Effector memory CD8-positive, alpha-beta T cell (primary cell): ENCODE data around the gene ADGRF4.

ENCODE experiments used
- ATAC-seq: fragments of 150-1000 bp; cut with Tn5 transposase; replicated peaks from 2 replicates; pipeline ENCODE4 v1.10.0; 2021; ENCODE audit warnings: mild to moderate bottlenecking, moderate library complexity
- DNase-seq, 3 experiments: peaks; one replicate each; pipeline ENCODE4 v3.0.0; 2021
- H3K27ac Mint-ChIP-seq, 2 donors: one replicate each; pipeline ENCODE4 v1.8.0; 2022; ENCODE audit warnings: mild to moderate bottlenecking in 2 of 2, mixed read lengths in 2 of 2, moderate library complexity in 2 of 2
- H3K27me3 Mint-ChIP-seq, 2 donors: one replicate each; pipeline ENCODE4 v1.8.0; 2022; ENCODE audit warnings: mixed read lengths in 2 of 2
- H3K36me3 Mint-ChIP-seq: one replicate; pipeline ENCODE4 v1.8.0; 2022; ENCODE audit warnings: mild to moderate bottlenecking, moderate library complexity, mixed read lengths; ENCODE audit not compliant: insufficient read depth
- H3K4me1 Mint-ChIP-seq, 2 donors: one replicate each; pipeline ENCODE4 v1.8.0; 2022; ENCODE audit warnings: low read depth in 2 of 2, mixed read lengths in 2 of 2
- H3K4me3 Mint-ChIP-seq, 2 donors: one replicate each; pipeline ENCODE4 v1.8.0; 2022; ENCODE audit warnings: mild to moderate bottlenecking in 2 of 2, mixed read lengths in 2 of 2, moderate library complexity in 2 of 2
- H3K9me3 Mint-ChIP-seq, 2 donors: one replicate each; pipeline ENCODE4 v1.8.0; 2022; ENCODE audit warnings: mixed read lengths in 2 of 2

Gene ADGRF4

DNA sequence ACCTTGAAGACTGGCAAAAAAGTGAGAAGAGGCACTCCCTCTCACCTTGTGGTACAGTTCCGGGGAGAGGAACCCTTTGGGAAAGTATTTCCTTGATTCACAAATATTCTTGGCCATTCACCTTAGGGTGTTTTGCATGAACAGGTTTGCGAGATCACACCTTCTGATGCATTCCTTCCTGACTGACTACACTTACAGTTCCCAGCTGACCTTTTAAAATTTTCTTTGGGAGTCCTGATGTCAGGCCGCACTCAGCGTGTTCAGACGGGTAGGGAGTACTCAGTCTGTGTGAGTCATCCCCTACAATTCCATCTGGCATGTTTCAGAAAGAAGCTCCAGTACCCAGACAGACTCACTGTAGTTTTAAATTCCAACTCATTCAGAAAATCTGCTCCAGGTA lies 1.7 kb downstream of the ADGRF4 start:
- DNase-seq: no peak
- no peak overlapping the region for H3K27ac Mint-ChIP-seq
- no peak overlapping the region for H3K4me3 Mint-ChIP-seq
- H3K27me3 Mint-ChIP-seq: no peaks in the 10 kb centered on the region
- no peaks in the 10 kb centered on the region for H3K9me3 Mint-ChIP-seq
- no peaks in the 10 kb centered on the region for H3K36me3 Mint-ChIP-seq
- no peaks in the 10 kb centered on the region for H3K4me1 Mint-ChIP-seq
- ATAC-seq: no peak

DNA sequence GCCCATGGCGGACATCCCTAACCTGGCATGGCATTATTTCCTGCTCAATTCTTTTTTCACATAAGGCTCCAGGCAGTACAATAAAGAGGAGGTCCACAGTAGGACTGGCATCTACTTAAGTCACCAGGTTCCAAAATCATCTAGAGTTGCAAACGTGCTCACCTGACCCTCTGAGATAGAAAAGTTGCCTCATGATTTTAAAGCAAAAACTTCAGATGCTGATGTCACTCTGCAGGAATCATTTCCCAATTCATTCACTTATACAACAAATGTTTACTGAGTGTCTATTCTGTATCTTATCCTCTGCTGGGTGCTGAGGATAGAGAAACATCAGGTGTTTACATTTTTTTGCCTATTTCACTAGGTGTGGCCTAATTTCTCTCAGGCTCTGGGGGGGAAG lies 2.2 kb downstream of the ADGRF4 start:
- no peak for DNase-seq
- no peak for ATAC-seq
- Mint-ChIP-seq H3K27ac (no peak overlapping the region), H3K9me3 (no peaks in the 10 kb centered on the region), H3K4me1 (no peaks in the 10 kb centered on the region), H3K27me3 (peaks cover 3% of the 10 kb centered on the region in 2 donors), H3K4me3 (no peak overlapping the region), H3K36me3 (no peaks in the 10 kb centered on the region)

DNA sequence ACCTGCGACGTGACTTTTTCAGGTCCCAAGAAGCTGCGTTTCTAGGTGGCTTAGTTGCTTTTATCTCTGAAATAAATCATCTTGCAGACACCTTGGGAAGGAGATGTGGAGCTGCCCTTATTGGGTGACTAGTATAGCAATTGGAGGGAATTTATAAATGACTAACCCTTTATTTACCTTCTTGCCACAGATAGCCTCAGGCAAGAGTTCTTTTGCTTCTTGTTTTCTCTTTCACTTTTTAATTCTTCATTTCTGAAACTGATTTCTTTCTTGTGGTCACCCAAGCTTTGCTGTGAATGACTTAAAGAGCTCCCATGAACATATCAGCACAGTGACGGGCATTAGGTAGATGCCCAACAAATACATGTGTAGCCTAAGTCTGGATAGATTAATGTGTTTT lies 3.0 kb downstream of the ADGRF4 start:
- no peaks in the 10 kb centered on the region for H3K36me3 Mint-ChIP-seq
- DNase-seq (no peak), ATAC-seq (no peak)
- H3K27ac Mint-ChIP-seq: no peak overlapping the region
- H3K9me3 Mint-ChIP-seq: no peaks in the 10 kb centered on the region
- no peaks in the 10 kb centered on the region for H3K4me1 Mint-ChIP-seq
- H3K4me3 Mint-ChIP-seq: no peak overlapping the region
- peaks cover 11% of the 10 kb centered on the region in 2 donors for H3K27me3 Mint-ChIP-seq

DNA sequence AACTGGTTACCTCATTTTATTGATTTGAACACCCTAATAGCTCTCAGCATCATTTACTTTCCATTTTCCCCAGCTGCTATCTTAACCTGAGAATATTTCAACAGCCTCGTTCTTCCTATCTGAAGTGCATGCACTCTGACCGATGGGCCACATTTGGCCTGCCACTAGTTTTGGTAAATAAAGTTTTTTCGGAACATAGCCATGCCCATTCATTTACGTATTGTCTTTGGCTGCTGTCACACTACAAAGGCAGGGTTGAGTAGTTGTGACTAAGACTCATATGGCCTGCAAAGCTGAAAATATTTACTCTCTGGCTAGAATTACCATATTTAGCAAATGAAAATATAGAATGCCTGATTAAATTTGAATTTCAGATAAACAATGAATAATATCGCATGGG lies 10.8 kb downstream of the ADGRF4 start:
- Mint-ChIP-seq H3K27ac (no peak overlapping the region), H3K4me3 (no peak overlapping the region), H3K36me3 (no peaks in the 10 kb centered on the region), H3K27me3 (peaks cover 32 to 42% of the 10 kb centered on the region in 2 donors), H3K9me3 (no peaks in the 10 kb centered on the region), H3K4me1 (no peaks in the 10 kb centered on the region)
- ATAC-seq (no peak), DNase-seq (no peak)

DNA sequence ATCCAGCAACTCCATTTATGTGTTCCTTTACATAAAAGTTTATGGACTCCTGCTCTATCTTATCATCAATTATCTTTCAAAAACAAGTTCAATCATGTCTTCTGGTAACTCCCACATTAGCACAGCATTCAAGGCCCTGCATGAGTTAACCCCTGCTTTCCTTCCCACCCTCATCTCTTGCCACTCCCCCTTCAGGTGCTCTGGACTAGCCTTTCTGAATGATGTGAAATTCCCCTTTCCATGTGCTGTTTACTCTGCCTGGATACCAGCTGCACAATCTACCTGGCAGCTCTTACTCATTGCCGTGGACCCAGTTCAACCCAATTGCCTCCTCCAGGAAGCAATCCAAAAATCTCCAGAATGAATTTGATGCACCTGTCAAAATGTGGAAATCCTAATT lies 11.9 kb downstream of the ADGRF4 start:
- Mint-ChIP-seq H3K9me3 (no peaks in the 10 kb centered on the region), H3K27me3 (peaks cover 32 to 42% of the 10 kb centered on the region in 2 donors), H3K27ac (no peak overlapping the region), H3K4me1 (no peaks in the 10 kb centered on the region), H3K36me3 (no peaks in the 10 kb centered on the region), H3K4me3 (no peak overlapping the region)
- DNase-seq (no peak), ATAC-seq (no peak)

DNA sequence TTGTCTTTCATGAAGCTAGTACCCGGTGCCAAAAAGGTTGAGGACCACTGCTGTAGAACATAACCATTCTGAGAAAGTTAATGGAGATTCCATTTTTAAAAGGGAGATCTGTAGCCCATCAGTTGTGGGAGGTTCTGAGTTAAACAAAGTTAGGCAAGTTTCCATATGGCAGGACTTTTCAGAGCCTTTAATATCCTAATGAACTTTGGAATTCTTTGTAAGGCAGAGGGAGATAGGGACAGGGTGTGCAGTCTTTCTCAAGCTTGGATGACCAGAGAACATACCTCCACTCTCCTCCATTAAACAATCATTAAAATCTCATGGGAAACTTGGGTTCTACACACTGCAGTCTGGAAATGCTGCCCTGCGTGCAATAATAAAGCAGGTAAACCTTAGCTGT lies 14.8 kb downstream of the ADGRF4 start:
- H3K9me3 Mint-ChIP-seq: no peaks in the 10 kb centered on the region
- no peak overlapping the region for H3K27ac Mint-ChIP-seq
- DNase-seq: no peak
- H3K4me1 Mint-ChIP-seq: no peaks in the 10 kb centered on the region
- no peak for ATAC-seq
- H3K27me3 Mint-ChIP-seq: peaks cover 20 to 30% of the 10 kb centered on the region in 2 donors
- H3K4me3 Mint-ChIP-seq: no peak overlapping the region
- H3K36me3 Mint-ChIP-seq: no peaks in the 10 kb centered on the region

DNA sequence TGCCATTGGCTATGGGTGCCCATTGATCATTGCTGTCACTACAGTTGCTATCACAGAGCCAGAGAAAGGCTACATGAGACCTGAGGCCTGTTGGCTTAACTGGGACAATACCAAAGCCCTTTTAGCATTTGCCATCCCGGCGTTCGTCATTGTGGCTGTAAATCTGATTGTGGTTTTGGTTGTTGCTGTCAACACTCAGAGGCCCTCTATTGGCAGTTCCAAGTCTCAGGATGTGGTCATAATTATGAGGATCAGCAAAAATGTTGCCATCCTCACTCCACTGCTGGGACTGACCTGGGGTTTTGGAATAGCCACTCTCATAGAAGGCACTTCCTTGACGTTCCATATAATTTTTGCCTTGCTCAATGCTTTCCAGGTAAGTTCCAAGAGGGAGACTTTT lies 16.4 kb downstream of the ADGRF4 start:
- H3K27me3 Mint-ChIP-seq: peaks cover 31 to 41% of the 10 kb centered on the region in 2 donors
- H3K36me3 Mint-ChIP-seq: no peaks in the 10 kb centered on the region
- no peak overlapping the region for H3K4me3 Mint-ChIP-seq
- ATAC-seq: no peak
- DNase-seq: no peak
- H3K27ac Mint-ChIP-seq: no peak overlapping the region
- H3K4me1 Mint-ChIP-seq: no peaks in the 10 kb centered on the region
- H3K9me3 Mint-ChIP-seq: peaks cover 0 to 2% of the 10 kb centered on the region in 2 donors

DNA sequence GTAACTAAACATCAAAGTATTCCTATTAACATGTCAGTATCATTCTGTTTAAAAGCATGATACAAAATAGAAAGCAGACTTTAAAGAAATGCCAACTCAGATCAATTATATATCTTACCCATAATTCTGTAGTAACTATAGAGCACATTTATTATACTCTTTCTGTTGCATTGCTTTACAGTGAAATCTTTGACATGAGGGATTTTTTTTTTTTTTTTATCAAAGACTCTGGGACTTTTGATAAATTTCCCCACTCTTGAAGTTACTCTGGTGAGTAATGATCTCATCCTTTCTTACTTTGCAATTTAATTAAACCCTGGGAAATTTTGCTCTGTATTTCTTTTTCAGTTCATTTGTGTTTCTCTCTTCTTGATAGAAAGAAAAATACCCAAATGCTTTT lies 17.4 kb downstream of the ADGRF4 start:
- no peak for ATAC-seq
- no peak overlapping the region for H3K27ac Mint-ChIP-seq
- H3K36me3 Mint-ChIP-seq: no peaks in the 10 kb centered on the region
- H3K27me3 Mint-ChIP-seq: peaks cover 33 to 42% of the 10 kb centered on the region in 2 donors
- H3K4me3 Mint-ChIP-seq: no peak overlapping the region
- peaks cover 0 to 2% of the 10 kb centered on the region in 2 donors for H3K9me3 Mint-ChIP-seq
- no peaks in the 10 kb centered on the region for H3K4me1 Mint-ChIP-seq
- no peak for DNase-seq

DNA sequence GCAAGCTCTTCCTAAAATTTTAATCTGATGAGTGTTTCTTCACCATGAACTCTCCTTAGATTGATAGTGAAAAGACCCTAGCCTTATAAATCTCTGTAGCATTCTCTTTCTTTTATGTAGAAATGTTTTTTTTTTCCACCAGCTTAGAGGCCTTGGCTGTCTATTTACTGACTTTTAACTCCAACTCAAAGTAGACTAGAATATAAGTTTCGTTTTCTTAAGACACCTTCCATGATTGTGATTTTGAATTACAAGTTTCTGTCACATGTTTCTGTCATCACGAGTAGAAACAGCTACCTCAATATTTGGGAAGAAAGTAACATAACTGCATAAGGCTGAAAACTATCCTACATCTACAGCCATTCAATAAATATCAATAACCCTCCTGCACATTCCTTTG lies 17.8 kb downstream of the ADGRF4 start:
- ATAC-seq: no peak
- Mint-ChIP-seq H3K36me3 (no peaks in the 10 kb centered on the region), H3K27ac (no peak overlapping the region), H3K4me3 (no peak overlapping the region), H3K27me3 (peaks cover 31 to 42% of the 10 kb centered on the region in 2 donors), H3K9me3 (peaks cover 0 to 2% of the 10 kb centered on the region in 2 donors), H3K4me1 (no peaks in the 10 kb centered on the region)
- DNase-seq: no peak

DNA sequence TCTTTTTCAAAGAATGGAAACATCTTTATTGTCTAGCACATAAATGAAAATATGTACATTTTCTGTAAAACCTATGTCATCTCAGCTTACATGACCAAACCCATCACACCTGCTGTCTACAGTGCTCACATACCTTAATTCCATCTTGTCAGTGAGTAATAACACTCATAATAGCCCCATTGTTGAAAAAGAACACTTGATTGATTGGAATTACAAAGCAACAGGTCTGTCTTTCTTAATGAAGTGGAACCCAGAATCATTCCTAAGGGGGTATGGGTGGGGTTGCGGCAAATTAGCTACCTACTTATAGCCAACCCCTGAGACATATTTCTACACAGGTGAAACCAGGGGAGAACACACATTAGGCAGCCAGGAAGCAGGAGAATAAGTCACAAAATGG lies 20.2 kb downstream of the ADGRF4 start:
- Mint-ChIP-seq H3K36me3 (no peaks in the 10 kb centered on the region), H3K27ac (no peak overlapping the region), H3K4me3 (no peak overlapping the region), H3K27me3 (peaks cover 23 to 25% of the 10 kb centered on the region in 2 donors), H3K9me3 (peaks cover 0 to 2% of the 10 kb centered on the region in 2 donors), H3K4me1 (no peaks in the 10 kb centered on the region)
- no peak for DNase-seq
- no peak for ATAC-seq

DNA sequence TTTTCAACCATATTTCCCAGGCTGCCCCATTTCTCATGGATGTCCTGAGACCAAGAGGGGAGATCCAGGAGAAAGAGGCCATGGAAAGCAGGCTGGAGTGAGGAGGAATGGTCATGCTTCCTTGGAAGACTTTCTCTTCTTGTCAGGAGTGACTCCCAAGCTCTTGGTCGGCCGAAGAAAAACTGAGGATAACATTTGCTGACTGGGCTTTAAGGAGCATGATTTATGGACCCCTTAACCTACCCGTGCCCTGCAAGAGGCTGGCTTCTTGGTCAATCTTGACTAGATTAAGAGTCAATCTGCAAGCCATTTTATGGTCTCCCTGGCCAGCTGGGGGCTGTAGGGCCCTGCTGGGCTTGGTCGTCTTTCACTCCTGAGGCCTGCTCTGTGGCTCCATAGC lies 22.8 kb downstream of the ADGRF4 start:
- ATAC-seq (no peak), DNase-seq (no peak)
- Mint-ChIP-seq H3K27me3 (peaks cover 23 to 25% of the 10 kb centered on the region in 2 donors), H3K4me3 (no peak overlapping the region), H3K27ac (no peak overlapping the region), H3K4me1 (no peaks in the 10 kb centered on the region), H3K36me3 (no peaks in the 10 kb centered on the region), H3K9me3 (peaks cover 0 to 2% of the 10 kb centered on the region in 2 donors)

DNA sequence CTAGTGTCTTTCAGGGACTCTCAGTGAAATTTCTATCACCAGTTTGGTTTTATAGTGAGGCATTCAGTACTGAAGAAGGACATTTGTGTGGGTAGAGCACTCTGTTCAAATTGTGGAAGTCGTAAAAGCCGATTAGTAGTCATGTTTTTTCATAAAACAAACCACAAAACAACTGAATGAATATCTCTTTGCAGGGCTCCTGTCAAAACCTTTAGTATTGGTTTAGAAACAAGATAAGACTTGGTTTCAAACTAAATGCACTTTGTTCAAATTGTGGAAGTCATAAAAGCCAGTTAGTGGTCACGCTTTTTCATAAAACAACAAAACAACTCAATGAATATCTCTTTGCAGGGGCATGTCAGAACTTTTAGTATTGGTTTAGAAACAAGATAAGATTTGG lies 23.8 kb downstream of the ADGRF4 start:
- no peak for DNase-seq
- Mint-ChIP-seq H3K9me3 (peaks cover 0 to 2% of the 10 kb centered on the region in 2 donors), H3K4me3 (no peak overlapping the region), H3K4me1 (no peaks in the 10 kb centered on the region), H3K27me3 (peaks cover 23 to 25% of the 10 kb centered on the region in 2 donors), H3K27ac (no peak overlapping the region), H3K36me3 (no peaks in the 10 kb centered on the region)
- no peak for ATAC-seq

DNA sequence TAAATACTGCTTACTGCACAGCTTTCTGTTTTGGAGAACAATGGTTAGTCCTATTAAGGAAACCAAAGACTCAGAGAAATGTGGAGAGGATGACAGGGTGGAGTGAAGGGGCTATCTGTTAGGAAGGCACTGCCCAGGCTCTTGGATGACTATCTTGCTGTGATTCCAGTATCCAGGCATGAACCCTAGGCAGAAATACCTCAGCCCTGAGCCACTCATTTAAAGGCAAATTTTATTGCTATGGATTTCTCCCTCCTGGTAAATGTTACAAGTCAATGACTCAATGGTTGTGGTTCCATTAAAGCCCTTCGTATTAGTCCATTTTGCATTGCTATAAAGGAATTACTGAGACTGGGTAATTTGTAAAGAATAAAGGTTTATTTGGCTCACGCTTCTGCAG lies 25.9 kb downstream of the ADGRF4 start:
- Mint-ChIP-seq H3K27ac (no peak overlapping the region), H3K9me3 (no peaks in the 10 kb centered on the region), H3K4me3 (no peak overlapping the region), H3K4me1 (no peaks in the 10 kb centered on the region), H3K36me3 (no peaks in the 10 kb centered on the region), H3K27me3 (peaks cover 14 to 19% of the 10 kb centered on the region in 2 donors)
- no peak for ATAC-seq
- DNase-seq: no peak

DNA sequence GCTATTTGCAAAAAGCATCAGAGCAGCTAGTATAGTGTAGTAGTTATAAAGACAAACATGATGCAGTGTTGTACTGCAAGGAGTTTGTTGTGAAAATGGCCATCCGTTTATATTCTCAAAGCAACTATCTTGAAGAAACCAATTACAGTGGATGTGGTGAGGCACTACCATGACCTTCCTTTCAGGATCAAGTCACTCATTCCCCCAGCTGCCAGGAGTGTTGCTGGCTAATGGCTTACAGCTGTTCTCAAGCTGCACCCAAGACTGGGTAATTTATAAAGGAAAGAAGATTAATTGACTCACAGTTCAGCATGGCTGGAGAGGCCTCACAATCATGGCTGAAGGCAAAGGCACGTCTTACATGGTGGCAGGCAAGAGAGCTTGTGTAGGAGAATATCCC lies 29.0 kb downstream of the ADGRF4 start:
- Mint-ChIP-seq H3K27me3 (no peaks in the 10 kb centered on the region), H3K9me3 (no peaks in the 10 kb centered on the region), H3K4me1 (no peaks in the 10 kb centered on the region), H3K27ac (no peak overlapping the region), H3K4me3 (no peak overlapping the region), H3K36me3 (no peaks in the 10 kb centered on the region)
- no peak for ATAC-seq
- DNase-seq: no peak

DNA sequence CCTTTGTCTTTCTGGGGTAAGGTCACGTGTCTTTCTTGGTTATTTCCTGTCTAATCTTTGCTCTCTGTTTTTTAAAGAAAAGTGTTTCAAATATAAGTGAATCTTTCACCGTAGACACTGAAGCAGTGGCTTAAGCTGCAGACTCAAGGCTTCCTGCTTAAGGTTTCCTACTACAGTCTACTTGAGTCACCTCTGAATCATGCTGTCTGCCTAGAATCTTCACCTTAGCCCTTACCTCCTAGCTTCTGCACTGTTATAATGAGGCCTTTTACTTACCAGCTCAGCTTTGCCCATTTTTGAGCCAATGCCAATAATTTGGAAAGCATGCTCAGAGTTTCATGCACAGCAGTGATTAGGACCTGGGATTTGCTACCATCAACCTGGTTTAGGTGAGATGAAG lies 30.6 kb downstream of the ADGRF4 start:
- no peaks in the 10 kb centered on the region for H3K36me3 Mint-ChIP-seq
- H3K4me3 Mint-ChIP-seq: no peak overlapping the region
- ATAC-seq: no peak
- H3K27ac Mint-ChIP-seq: no peak overlapping the region
- no peaks in the 10 kb centered on the region for H3K4me1 Mint-ChIP-seq
- H3K27me3 Mint-ChIP-seq: no peaks in the 10 kb centered on the region
- no peak for DNase-seq
- no peaks in the 10 kb centered on the region for H3K9me3 Mint-ChIP-seq
